Stimulated activated naive CD8-positive, alpha-beta T cell treated with anti-CD3 and anti-CD28 coated beads, Interleukin-15, Interleukin-2, amounts not matched to agents 100 ng/mL and 50 ng/mL, for 24 hours (primary cell): ENCODE measurements around the gene DRC3.
"Not testable (repeated sequence)": the region's sequence is repeated elsewhere in the genome, so short reads cannot be mapped to it uniquely, and the experiment has no call there.

Source experiments
- H3K27ac Mint-ChIP-seq: one replicate; pipeline ENCODE4 v1.8.0; 2021; ENCODE audit warnings: mild to moderate bottlenecking, mixed read lengths
- H3K27me3 Mint-ChIP-seq: one replicate; pipeline ENCODE4 v1.8.0; 2021; ENCODE audit warnings: mixed read lengths
- H3K36me3 Mint-ChIP-seq: one replicate; pipeline ENCODE4 v1.8.0; 2021; ENCODE audit warnings: low read depth, mixed read lengths
- H3K4me1 Mint-ChIP-seq: one replicate; pipeline ENCODE4 v1.8.0; 2021; ENCODE audit warnings: low read depth, mixed read lengths
- H3K4me3 Mint-ChIP-seq: one replicate; pipeline ENCODE4 v1.8.0; 2021; ENCODE audit warnings: mild to moderate bottlenecking, mixed read lengths
- H3K9me3 Mint-ChIP-seq: one replicate; pipeline ENCODE4 v1.8.0; 2021; ENCODE audit warnings: mixed read lengths

DRC3 gene

DNA sequence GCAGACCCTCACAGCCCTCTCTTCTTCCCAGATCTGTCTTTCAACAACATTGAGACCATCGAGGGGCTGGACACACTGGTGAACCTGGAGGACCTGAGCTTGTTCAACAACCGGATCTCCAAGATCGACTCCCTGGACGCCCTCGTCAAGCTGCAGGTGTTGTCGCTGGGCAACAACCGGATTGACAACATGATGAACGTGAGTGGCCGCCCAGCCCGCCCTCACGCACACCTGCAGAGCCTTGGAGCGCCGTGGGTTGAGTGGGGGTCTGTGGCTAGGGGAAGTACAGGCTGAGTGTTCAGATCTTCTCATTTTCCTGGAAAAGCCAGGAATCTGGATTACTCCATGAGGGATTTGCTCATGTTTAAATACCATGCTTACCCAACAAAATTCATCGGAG, 15.2 kb downstream of the DRC3 start:
- H3K4me3 Mint-ChIP-seq = no peak overlapping the region
- no peaks in the 10 kb centered on the region for H3K9me3 Mint-ChIP-seq
- no peaks in the 10 kb centered on the region for H3K27me3 Mint-ChIP-seq
- peaks cover 2% of the 10 kb centered on the region for H3K4me1 Mint-ChIP-seq
- no peaks in the 10 kb centered on the region for H3K36me3 Mint-ChIP-seq
- H3K27ac Mint-ChIP-seq = no peak overlapping the region

GRCh38 chr17:17988427-17988945, 15.8 kb downstream of the DRC3 start:
- no peaks in the 10 kb centered on the region for H3K27me3 Mint-ChIP-seq
- no peaks in the 10 kb centered on the region for H3K9me3 Mint-ChIP-seq
- H3K36me3 Mint-ChIP-seq = no peaks in the 10 kb centered on the region
- H3K4me1 Mint-ChIP-seq = peaks cover 2% of the 10 kb centered on the region
- H3K27ac Mint-ChIP-seq = no peak overlapping the region
- H3K4me3 Mint-ChIP-seq = no peak overlapping the region

DNA sequence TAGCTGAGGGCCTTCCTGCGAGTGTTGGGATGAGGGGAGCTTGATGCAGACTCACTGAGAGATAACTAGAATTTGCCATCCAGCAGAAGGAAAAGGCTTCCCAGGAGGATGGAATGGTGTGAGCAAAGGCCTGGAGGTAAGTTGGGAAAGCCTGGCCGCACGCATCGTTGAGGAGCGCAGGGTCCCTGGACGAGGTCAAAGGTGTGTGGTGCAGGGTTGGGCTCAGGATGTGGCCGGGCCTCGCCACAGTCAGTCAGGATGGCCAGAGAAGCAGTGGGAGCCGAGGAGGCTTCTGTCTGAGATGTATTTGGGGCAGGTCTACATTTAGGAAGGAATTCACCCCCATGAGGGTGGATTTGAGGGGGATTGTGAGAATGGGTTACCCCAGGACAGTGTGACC, 16.4 kb downstream of the DRC3 start:
- no peaks in the 10 kb centered on the region for H3K27me3 Mint-ChIP-seq
- peaks cover 2% of the 10 kb centered on the region for H3K4me1 Mint-ChIP-seq
- H3K4me3 Mint-ChIP-seq = no peak overlapping the region
- H3K9me3 Mint-ChIP-seq = no peaks in the 10 kb centered on the region
- no peaks in the 10 kb centered on the region for H3K36me3 Mint-ChIP-seq
- no peak overlapping the region for H3K27ac Mint-ChIP-seq

- Mint-ChIP-seq H3K36me3 (no peaks in the 10 kb centered on the region), H3K27ac (no peak overlapping the region), H3K27me3 (no peaks in the 10 kb centered on the region), H3K9me3 (no peaks in the 10 kb centered on the region), H3K4me1 (peaks cover 2% of the 10 kb centered on the region), H3K4me3 (no peak overlapping the region)
These were observed 17.0 kb downstream of the DRC3 start for GRCh38 chr17:17989618-17990017.

DNA sequence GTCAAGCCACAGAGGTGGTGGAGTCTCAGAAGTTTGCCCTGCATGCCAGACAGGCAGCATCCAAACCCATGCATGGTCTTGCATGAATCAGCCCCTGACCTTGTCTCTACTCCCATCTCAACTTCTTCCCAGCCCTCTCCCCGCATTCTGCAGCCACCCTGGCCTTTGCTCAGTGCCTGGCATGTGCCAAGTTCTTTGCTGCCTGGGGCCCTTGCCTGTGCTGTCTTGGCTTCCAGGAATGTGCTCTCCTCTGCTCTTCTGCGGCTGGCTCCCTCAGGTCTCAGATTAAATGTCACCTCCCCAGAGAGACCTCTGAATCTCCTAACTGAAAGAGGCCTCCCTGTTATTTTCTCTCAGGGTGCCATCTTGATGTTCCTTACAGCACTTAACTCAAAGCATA, 17.6 kb downstream of the DRC3 start:
- no peaks in the 10 kb centered on the region for H3K9me3 Mint-ChIP-seq
- H3K27me3 Mint-ChIP-seq = no peaks in the 10 kb centered on the region
- peaks cover 2% of the 10 kb centered on the region for H3K4me1 Mint-ChIP-seq
- H3K4me3 Mint-ChIP-seq = no peak overlapping the region
- no peak overlapping the region for H3K27ac Mint-ChIP-seq
- no peaks in the 10 kb centered on the region for H3K36me3 Mint-ChIP-seq

- H3K4me1 Mint-ChIP-seq = peaks cover 2% of the 10 kb centered on the region
- H3K36me3 Mint-ChIP-seq = no peaks in the 10 kb centered on the region
- H3K27me3 Mint-ChIP-seq = no peaks in the 10 kb centered on the region
- no peaks in the 10 kb centered on the region for H3K9me3 Mint-ChIP-seq
- H3K4me3 Mint-ChIP-seq = no peak overlapping the region
- no peak overlapping the region for H3K27ac Mint-ChIP-seq
These were observed 20.7 kb downstream of the DRC3 start for GRCh38 chr17:17993366-17993765.

- Mint-ChIP-seq H3K27ac (no peak overlapping the region), H3K27me3 (no peaks in the 10 kb centered on the region), H3K36me3 (no peaks in the 10 kb centered on the region), H3K9me3 (no peaks in the 10 kb centered on the region), H3K4me3 (no peak overlapping the region), H3K4me1 (peaks cover 2% of the 10 kb centered on the region)
These were observed 21.2 kb downstream of the DRC3 start for GRCh38 chr17:17993852-17994251.

DNA sequence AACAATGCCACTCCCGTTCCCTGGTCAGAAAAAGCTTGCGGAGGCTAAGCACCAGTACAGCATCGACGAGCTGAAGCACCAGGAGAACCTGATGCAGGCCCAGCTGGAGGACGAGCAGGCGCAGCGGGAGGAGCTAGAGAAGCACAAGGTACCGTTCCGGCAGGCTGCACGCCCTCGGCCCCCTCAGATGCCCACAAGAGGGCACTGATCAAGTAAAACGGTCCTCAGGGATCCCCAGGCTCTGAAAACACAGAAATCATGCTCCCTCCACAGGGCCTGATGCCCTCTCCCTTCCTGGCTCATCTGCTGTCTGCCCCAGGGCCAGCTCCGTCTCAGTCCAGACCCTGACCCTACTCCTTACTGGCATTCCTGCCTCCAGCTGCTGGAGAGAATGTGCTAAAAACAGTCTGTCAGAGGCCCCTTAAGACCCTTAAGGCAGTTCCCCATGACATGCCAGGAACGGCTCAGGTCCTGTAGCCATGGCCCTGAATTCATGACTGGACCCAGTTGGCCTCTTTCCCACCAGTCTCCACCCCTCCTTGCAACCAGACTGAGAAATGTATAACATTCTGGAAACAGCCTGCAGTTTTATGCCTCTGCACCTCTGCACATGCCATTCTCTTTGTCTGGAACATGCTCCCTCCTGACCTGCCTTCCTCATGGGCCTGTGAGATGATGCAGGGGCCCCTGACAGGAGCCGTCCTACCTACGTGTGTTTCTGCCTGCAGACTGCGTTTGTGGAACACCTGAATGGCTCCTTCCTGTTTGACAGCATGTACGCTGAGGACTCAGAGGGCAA, 21.8 kb downstream of the DRC3 start:
- peaks cover 2% of the 10 kb centered on the region for H3K4me1 Mint-ChIP-seq
- H3K4me3 Mint-ChIP-seq = no peak overlapping the region
- H3K27ac Mint-ChIP-seq = no peak overlapping the region
- no peaks in the 10 kb centered on the region for H3K9me3 Mint-ChIP-seq
- no peaks in the 10 kb centered on the region for H3K27me3 Mint-ChIP-seq
- no peaks in the 10 kb centered on the region for H3K36me3 Mint-ChIP-seq

DNA sequence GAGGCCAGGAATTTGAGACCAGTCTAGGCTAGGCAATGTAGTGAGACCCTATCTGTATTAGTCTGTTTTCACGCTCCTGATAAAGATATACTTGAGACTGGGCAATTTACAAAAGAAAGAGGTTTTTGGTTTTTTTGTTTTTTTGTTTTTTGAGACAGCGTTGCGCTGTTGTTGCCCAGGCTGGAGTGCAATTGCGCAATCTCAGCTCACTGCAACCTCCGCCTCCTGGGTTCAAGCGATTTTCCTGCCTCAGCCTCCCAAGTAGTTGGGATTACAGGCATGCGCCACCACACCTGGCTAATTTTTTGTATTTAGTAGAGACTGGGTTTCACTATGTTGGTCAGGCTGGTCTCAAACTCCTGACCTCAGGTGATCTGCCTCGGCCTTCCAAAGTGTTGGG, 23.2 kb downstream of the DRC3 start:
- not testable (repeated sequence) for H3K27ac Mint-ChIP-seq, H3K4me1 Mint-ChIP-seq, H3K4me3 Mint-ChIP-seq, H3K9me3 Mint-ChIP-seq, H3K36me3 Mint-ChIP-seq, H3K27me3 Mint-ChIP-seq

GRCh38 chr17:17998934-17999333, 26.3 kb downstream of the DRC3 start:
- Mint-ChIP-seq H3K27me3 (no peaks in the 10 kb centered on the region), H3K4me3 (no peak overlapping the region), H3K4me1 (no peaks in the 10 kb centered on the region), H3K27ac (no peak overlapping the region), H3K9me3 (no peaks in the 10 kb centered on the region), H3K36me3 (no peaks in the 10 kb centered on the region)

DNA sequence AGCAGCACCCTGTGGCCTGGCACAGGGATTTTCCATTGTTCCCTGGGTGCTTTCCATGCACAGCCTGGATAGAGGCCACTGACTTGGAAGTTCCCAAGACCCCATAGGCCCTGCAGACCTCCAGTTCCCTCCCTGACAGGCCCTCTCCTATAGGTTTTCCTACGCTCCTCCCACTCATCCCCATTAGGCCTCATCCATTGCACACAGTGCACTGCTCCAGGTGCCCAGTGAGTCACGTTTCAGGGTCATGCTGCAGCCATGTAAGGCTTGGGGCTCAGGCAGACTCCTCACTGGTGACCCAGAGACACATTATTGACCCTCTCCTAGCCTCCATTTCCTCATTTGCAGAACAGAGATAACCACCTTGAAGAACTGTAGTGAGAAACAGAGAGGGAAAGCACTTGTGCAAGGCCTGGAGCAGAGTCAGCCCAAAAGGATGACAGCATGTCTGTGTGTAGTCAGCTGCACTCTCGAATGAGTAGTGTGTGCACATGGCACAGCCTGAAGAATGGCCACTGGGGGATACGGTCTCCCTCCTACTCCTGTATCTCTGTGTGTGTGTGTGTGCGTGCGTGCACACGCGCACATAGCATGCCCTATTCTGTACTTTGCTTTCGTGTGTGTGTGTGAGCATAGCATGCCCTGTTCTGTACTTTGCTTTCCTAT, 26.8 kb downstream of the DRC3 start:
- Mint-ChIP-seq H3K27me3 (no peaks in the 10 kb centered on the region), H3K36me3 (no peaks in the 10 kb centered on the region), H3K4me1 (no peaks in the 10 kb centered on the region), H3K9me3 (no peaks in the 10 kb centered on the region), H3K4me3 (no peak overlapping the region), H3K27ac (no peak overlapping the region)

GRCh38 chr17:18000030-18000408, 27.4 kb downstream of the DRC3 start:
- Mint-ChIP-seq H3K27me3 (no peaks in the 10 kb centered on the region), H3K4me1 (no peaks in the 10 kb centered on the region), H3K27ac (no peak overlapping the region), H3K9me3 (no peaks in the 10 kb centered on the region), H3K36me3 (no peaks in the 10 kb centered on the region), H3K4me3 (no peak overlapping the region)

DNA sequence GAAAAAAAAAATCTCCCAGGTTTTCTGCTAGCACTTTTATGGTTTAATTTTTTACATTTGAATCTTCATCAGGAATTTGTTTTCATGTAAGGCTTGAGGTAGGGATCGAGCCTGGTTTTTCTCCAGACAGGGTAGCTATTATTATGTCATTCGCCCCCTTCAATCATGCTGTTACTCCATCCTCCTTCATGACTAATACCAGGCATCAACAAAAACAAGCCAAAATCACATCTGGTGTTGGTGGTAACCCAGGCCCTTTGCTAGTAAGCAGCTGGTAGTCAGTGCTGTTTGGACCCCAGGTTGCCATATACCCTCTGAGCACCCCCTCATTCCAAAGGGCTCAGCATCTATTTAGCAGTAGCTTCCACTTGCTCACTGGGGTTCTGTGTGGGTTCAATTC, 29.5 kb downstream of the DRC3 start:
- Mint-ChIP-seq H3K9me3 (no peaks in the 10 kb centered on the region), H3K4me1 (no peaks in the 10 kb centered on the region), H3K36me3 (no peaks in the 10 kb centered on the region), H3K27ac (no peak overlapping the region), H3K27me3 (no peaks in the 10 kb centered on the region), H3K4me3 (no peak overlapping the region)

DNA sequence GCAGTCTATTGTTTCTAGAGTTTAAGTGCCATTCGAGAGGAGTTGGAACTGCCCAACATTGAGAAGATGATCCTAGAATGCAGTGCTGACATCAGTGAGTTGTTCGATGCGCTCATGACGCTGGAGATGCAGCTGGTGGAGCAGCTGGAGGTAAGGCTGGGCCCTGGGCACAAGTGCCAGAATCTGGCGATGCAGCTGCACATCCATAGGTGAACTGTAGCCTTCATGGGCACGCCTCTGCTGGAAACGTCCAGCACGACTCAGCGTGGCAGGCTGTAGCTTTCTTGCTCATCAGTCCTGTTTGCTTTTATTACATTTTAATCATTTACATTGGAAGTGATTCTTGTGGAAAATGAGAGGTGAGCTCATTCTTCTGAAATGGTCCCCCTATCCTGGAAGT, 31.7 kb downstream of the DRC3 start:
- Mint-ChIP-seq H3K4me3 (no peak overlapping the region), H3K9me3 (no peaks in the 10 kb centered on the region), H3K36me3 (peaks cover 3% of the 10 kb centered on the region), H3K27ac (no peak overlapping the region), H3K4me1 (no peaks in the 10 kb centered on the region), H3K27me3 (no peaks in the 10 kb centered on the region)

DNA sequence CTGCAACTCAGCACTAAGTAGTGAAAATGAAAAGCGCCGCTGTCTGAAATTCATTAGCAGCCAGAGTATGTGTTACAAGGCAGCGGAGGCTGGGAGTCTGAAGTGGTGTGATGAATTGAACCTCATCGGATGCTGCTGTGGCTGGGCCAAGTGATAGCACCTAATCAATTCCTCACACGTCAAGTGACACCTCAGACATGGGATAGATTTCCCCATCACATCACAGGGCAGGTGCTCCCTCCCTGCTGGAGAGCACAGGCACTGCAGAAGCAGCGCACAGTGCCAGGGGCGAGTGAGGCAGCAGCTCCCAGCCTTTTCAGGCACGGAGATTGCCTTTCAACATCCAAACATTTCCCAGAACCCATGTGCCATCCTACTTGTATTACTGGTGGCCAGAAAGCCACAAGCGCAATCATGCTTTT, 32.2 kb downstream of the DRC3 start:
- H3K9me3 Mint-ChIP-seq = no peaks in the 10 kb centered on the region
- no peak overlapping the region for H3K27ac Mint-ChIP-seq
- H3K36me3 Mint-ChIP-seq = peaks cover 3% of the 10 kb centered on the region
- H3K27me3 Mint-ChIP-seq = no peaks in the 10 kb centered on the region
- no peaks in the 10 kb centered on the region for H3K4me1 Mint-ChIP-seq
- H3K4me3 Mint-ChIP-seq = no peak overlapping the region

- Mint-ChIP-seq H3K27me3 (no peaks in the 10 kb centered on the region), H3K9me3 (no peaks in the 10 kb centered on the region), H3K4me1 (no peaks in the 10 kb centered on the region), H3K27ac (no peak overlapping the region), H3K36me3 (peaks cover 8% of the 10 kb centered on the region), H3K4me3 (no peak overlapping the region)
These were observed 32.8 kb downstream of the DRC3 start for GRCh38 chr17:18005496-18005895.
